HepG2 (cell line): Measurements from ENCODE around the gene RPL35A. TPM values are rescaled to one million over a fixed set of nuclear protein-coding genes. Genes with fewer than 3 reads are reported as not detected.
"Not testable (repeated sequence)": the region's sequence is repeated elsewhere in the genome, so short reads cannot be mapped to it uniquely, and the experiment has no call there.

ENCODE experiments used
- ATAC-seq: fragments of 200-7000 bp; cut with Tn5 transposase; 3 replicates; pipeline ENCODE4 v1.9.1; 2020; ENCODE audit warnings: mild to moderate bottlenecking, moderate library complexity
- BruUV-seq: library from RNA; stranded (reverse); fragments of 400-500 nt; replicated peaks from 2 replicates; lab custom pipeline; 2021; lab: Mats Ljungman, UMichigan
- CTCF ChIA-PET: fragments of 300-600 bp; formaldehyde crosslinking; extraction: SDS; loops from one replicate; lab custom pipeline; 2021; ENCODE audit warnings: low total read pairs, inconsistent platforms, low intra/inter-chr PET ratio; lab: Yijun Ruan, JAX
- POLR2A ChIA-PET: fragments of 350-600 bp; sonication (Branson Sonifier 250); formaldehyde crosslinking; loops from one replicate; lab custom pipeline; 2020; ENCODE audit warnings: antibody characterized with exemption, inconsistent platforms; lab: Yijun Ruan, JAX
- DNase-seq: peaks from one replicate; pipeline ENCODE4 v3.0.0-alpha.2; 2015; ENCODE audit warnings: low spot score
- FAIRE-seq: peaks from 3 replicates; lab custom pipeline; 2011; peaks lifted over from hg19 to GRCh38; lab: Jason Lieb, UNC
- H2AFZ ChIP-seq: one replicate; pipeline ENCODE4 v1.6.1; 2011; ENCODE audit warnings: low read length, inconsistent platforms
- H3K27ac ChIP-seq: fragments of 300-600 bp; 3 replicates; pipeline ENCODE4 v1.8.0; 2011; ENCODE audit warnings: mixed run types, mild to moderate bottlenecking, mixed read lengths, low read length, inconsistent platforms; ENCODE audit not compliant: insufficient read depth; ENCODE audit errors: extremely low read length
- H3K27me3 ChIP-seq, 2 experiments: fragments of 200-600 bp in 1 of 2; 2 replicates in 1 of 2; 3 replicates in 1 of 2; pipeline versions ENCODE4 v1.6.0 to v1.8.0; 2011; ENCODE audit warnings: low read length in 2 of 2, mild to moderate bottlenecking in 2 of 2, moderate library complexity in 2 of 2, inconsistent platforms in 1 of 2; ENCODE audit not compliant: insufficient read depth in 2 of 2, control insufficient read depth in 1 of 2
- H3K36me3 ChIP-seq, 2 experiments: fragments of 200-600 bp in 1 of 2; replicated peaks in 1 of 2; 2 replicates in 1 of 2; 3 replicates in 1 of 2; pipeline versions ENCODE4 v1.5.1 to v1.8.0; 2011; ENCODE audit warnings: low read length in 2 of 2, inconsistent platforms in 1 of 2; ENCODE audit not compliant: insufficient read depth in 2 of 2, control insufficient read depth in 1 of 2
- H3K4me1 ChIP-seq: 2 replicates; pipeline ENCODE4 v1.5.1; 2012; ENCODE audit warnings: low read length, inconsistent platforms; ENCODE audit not compliant: insufficient read depth
- H3K4me2 ChIP-seq: 2 replicates; pipeline ENCODE4 v1.6.0; 2011; ENCODE audit warnings: low read depth, low read length, inconsistent platforms
- H3K4me3 ChIP-seq, 3 experiments: fragments of 200-600 bp in 1 of 3; sonication (generic), shearing (Covaris generic) in 1 of 3; replicated peaks in 1 of 3; 2 replicates each; pipeline ENCODE4 v1.5.1; 2011 to 2016; ENCODE audit warnings: low read length in 3 of 3, inconsistent platforms in 2 of 3, low read depth in 2 of 3, mild to moderate bottlenecking in 2 of 3, control low read depth in 1 of 3, mixed read lengths in 1 of 3; ENCODE audit not compliant: insufficient read depth in 1 of 3
- H3K79me2 ChIP-seq: one replicate; pipeline ENCODE4 v1.6.1; 2011; ENCODE audit warnings: low read length, inconsistent platforms; ENCODE audit not compliant: insufficient read depth
- H3K9ac ChIP-seq: 2 replicates; pipeline ENCODE4 v1.6.0; 2011; ENCODE audit warnings: mild to moderate bottlenecking, low read depth, low read length, inconsistent platforms; ENCODE audit not compliant: insufficient read depth
- H3K9me3 ChIP-seq: 2 replicates; pipeline ENCODE4 v1.5.1; 2012; ENCODE audit warnings: mild to moderate bottlenecking, low read length
- H4K20me1 ChIP-seq: 2 replicates; pipeline ENCODE4 v1.6.0; 2011; ENCODE audit warnings: inconsistent platforms, mild to moderate bottlenecking, low read length, moderate library complexity; ENCODE audit not compliant: insufficient read depth
- MAFK ChIP-seq, 2 experiments: IDR thresholded peaks in 1 of 2; conservative IDR thresholded peaks in 1 of 2; 2 replicates each; pipeline ENCODE4 v1.6.1; 2011; ENCODE audit warnings: improper control_type of control experiment in 2 of 2, low read length in 2 of 2
- ZMYM3 ChIP-seq: sonication (generic); formaldehyde crosslinking; IDR thresholded peaks from 2 replicates; pipeline ENCODE4 v1.5.1; 2020; ENCODE audit warnings: mild to moderate bottlenecking, missing genetic modification reagents
- WGBS: methylation state at CpG from one replicate; pipeline ENCODE4 v1.1.6; 2017; ENCODE audit warnings: low lambda C conversion rate; 5-methylcytosine and 5-hydroxymethylcytosine counted together
- in situ Hi-C: cut with HindIII; loops from 2 replicates; pipeline ENCODE4 v1.10.0; 2017; ENCODE audit warnings: low pct_unique_long_range_greater_than_20kb; ENCODE audit not compliant: extremely low pct_ligation_motif_present
- intact Hi-C: fragments of 100-400 bp; cut with micrococcal nuclease; formaldehyde crosslinking; loops from one replicate; pipeline ENCODE4 v1.10.0; 2022; ENCODE audit not compliant: unreplicated experiment
- polyA plus RNA-seq, 8 experiments: library from polyadenylated mRNA; depleted of rRNA in 3 of 8; stranded (reverse) in 7 of 8; unstranded in 1 of 8; fragments of >200 nt; fragmentation: Illumina TruSeq in 4 of 8; extraction: Trizol in 4 of 8; gene quantifications; 2 replicates each; pipeline versions ENCODE4 v1.2.1 to v1.2.3, GENCODE V29; 2011 to 2016; ENCODE audit warnings: low read depth in 4 of 8, missing spikeins in 1 of 8, mixed read lengths in 1 of 8; ENCODE audit not compliant: insufficient read depth in 1 of 8
- total RNA-seq, 5 experiments: library from RNA; depleted of rRNA; stranded (reverse); fragments of >200 nt; fragmentation: Illumina TruSeq; extraction: Trizol; gene quantifications; 2 replicates each; pipeline ENCODE4 v1.2.3, GENCODE V29; 2016; ENCODE audit warnings: low read depth in 1 of 5
- TF ChIP-seq, protein P1 (sequence below): sonication (generic); formaldehyde crosslinking; IDR thresholded peaks from 2 replicates; pipeline ENCODE4 v1.9.0; 2021; ENCODE audit warnings: mild to moderate bottlenecking, missing genetic modification reagents

Gene RPL35A
- total and polyA plus RNA-seq, 2 of the 13 experiments (the other 11 are each of a cell fraction or from before 2014, with no cell fraction given): 1,001 to 1,582 TPM

DNA sequence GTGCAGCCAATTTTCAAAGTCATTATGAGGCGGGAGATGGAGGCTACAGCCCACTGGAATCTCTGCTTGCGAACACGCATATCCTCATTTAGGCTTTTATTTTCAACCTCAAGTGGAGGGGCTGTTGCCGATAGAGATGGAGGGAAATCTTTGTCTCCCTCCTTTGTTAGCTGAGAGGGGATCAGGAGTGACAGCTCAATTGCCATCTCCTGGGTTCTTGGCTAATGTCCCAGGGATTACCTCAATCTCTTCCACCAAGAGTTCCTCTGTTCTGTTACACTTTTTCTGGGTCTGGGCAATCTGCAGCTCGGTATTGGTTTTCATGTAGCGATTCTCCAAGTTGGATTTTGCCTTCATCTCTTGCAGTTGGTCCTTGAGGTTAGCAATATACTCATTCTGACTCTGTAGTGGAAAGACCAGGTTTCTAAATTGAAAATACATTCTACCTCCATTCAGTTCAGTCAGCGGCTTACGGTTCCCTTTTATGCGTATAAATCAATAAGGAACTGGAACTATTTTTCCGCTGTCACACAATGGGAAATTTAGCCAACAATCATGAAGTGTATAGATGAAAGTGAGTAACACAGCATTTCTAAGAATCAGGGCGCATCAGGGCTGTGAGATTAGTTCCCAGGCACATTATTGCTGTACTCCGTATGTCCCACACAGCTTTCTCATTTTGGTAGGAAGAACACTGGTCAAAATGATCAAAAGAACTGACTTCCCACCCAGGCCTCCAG, 36.2 kb upstream of the RPL35A start (continued):
- TF ChIP-seq, protein P1, sequence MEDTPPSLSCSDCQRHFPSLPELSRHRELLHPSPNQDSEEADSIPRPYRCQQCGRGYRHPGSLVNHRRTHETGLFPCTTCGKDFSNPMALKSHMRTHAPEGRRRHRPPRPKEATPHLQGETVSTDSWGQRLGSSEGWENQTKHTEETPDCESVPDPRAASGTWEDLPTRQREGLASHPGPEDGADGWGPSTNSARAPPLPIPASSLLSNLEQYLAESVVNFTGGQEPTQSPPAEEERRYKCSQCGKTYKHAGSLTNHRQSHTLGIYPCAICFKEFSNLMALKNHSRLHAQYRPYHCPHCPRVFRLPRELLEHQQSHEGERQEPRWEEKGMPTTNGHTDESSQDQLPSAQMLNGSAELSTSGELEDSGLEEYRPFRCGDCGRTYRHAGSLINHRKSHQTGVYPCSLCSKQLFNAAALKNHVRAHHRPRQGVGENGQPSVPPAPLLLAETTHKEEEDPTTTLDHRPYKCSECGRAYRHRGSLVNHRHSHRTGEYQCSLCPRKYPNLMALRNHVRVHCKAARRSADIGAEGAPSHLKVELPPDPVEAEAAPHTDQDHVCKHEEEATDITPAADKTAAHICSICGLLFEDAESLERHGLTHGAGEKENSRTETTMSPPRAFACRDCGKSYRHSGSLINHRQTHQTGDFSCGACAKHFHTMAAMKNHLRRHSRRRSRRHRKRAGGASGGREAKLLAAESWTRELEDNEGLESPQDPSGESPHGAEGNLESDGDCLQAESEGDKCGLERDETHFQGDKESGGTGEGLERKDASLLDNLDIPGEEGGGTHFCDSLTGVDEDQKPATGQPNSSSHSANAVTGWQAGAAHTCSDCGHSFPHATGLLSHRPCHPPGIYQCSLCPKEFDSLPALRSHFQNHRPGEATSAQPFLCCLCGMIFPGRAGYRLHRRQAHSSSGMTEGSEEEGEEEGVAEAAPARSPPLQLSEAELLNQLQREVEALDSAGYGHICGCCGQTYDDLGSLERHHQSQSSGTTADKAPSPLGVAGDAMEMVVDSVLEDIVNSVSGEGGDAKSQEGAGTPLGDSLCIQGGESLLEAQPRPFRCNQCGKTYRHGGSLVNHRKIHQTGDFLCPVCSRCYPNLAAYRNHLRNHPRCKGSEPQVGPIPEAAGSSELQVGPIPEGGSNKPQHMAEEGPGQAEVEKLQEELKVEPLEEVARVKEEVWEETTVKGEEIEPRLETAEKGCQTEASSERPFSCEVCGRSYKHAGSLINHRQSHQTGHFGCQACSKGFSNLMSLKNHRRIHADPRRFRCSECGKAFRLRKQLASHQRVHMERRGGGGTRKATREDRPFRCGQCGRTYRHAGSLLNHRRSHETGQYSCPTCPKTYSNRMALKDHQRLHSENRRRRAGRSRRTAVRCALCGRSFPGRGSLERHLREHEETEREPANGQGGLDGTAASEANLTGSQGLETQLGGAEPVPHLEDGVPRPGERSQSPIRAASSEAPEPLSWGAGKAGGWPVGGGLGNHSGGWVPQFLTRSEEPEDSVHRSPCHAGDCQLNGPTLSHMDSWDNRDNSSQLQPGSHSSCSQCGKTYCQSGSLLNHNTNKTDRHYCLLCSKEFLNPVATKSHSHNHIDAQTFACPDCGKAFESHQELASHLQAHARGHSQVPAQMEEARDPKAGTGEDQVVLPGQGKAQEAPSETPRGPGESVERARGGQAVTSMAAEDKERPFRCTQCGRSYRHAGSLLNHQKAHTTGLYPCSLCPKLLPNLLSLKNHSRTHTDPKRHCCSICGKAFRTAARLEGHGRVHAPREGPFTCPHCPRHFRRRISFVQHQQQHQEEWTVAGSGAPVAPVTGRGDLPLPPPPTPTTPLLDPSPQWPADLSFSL (CRISPR knock-in tag): no peak
- TF ChIP-seq ZMYM3 (CRISPR knock-in tag): no peak

DNA sequence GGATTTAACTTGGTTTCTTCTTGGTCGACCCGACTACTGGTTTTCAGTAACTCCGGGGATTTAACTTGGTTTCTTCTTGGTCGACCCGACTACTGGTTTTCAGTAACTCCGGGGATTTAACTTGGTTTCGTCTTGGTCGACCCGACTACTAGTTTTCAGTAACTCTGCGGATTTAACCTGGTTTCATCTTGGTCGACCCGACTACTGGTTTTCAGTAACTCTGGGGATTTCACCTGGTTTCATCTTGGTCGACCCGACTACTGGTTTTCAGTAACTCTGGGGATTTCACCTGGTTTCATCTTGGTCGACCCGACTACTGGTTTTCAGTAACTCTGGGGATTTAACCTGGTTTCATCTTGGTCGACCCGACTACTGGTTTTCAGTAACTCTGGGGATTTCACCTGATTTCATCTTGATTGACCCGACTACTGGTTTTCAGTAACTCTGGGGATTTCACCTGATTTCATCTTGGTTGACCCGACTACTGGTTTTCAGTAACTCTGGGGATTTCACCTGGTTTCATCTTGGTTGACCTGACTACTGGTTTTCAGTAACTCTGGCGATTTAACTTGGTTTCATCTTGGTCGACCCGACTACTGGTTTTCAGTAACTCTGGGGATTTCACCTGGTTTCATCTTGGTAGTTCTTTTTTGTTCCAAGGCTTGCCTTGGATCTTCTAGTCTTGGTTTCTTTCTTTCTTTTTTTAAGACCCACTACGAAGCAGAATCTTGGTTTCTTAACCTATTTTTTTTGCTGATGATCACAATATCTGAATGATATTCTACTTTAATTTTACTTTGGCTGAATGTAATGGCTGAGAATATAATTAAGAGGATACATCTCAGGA, 28.3 kb upstream of the RPL35A start:
- WGBS: 92% methylated on average over 24 of the region's 24 CpGs
- H3K4me2 ChIP-seq, H3K9me3 ChIP-seq, H3K27ac ChIP-seq, H3K79me2 ChIP-seq, H3K36me3 ChIP-seq, BruUV-seq, POLR2A ChIA-PET, CTCF ChIA-PET, ATAC-seq, FAIRE-seq, DNase-seq, H3K27me3 ChIP-seq, H4K20me1 ChIP-seq, H3K4me3 ChIP-seq, H3K9ac ChIP-seq, intact Hi-C loops, H3K4me1 ChIP-seq, in situ Hi-C loops, H2AFZ ChIP-seq: not testable (repeated sequence)
- TF ChIP-seq MAFK (conservative IDR thresholded peaks at IDR 0.05 in 1 of 2, IDR thresholded peaks at IDR 0.05 in 1 of 2; ENCODE audit: low read length in 2 of 2): 0 out of 4 replicates have a peak, but pooled peaks of 1 of the 2 experiments have one; percentile 19
